ENCODE results near the gene SART3.

DNA sequence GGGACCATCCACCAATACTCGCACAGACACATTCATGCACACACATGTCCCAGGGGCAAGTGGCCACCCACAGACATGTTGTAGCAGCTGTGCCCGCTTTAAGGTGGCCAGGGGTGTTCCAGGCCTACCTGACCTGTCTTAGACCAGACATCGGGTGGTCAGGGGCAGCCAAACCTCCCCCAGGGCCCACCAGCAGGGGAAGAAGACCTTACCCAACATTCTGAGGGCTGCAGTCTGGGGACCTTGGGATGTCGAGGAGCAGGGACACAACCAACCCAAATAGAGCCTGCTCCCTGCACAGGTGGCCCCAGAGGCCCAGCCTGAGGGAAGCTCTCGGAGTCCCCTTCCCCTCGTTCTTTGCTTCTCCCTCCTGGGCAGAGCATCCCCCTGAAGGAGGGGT is 38.6 kb upstream of the SART3 start:
- TF ChIP-seq GABPA (IDR thresholded peaks at IDR 0.05; ENCODE audit: low read depth) (no peak), EP300 (IDR thresholded peaks at IDR 0.05; ENCODE audit: borderline replicate concordance in 1 of 2, low read depth in 1 of 2, low read length in 1 of 2) (no peak), EZH2phosphoT487 (IDR thresholded peaks at IDR 0.05; ENCODE audit: borderline replicate concordance, low read depth) (no peak)
